NCI-H128 (cell line): ENCODE data around the gene ATP2C2.
"Not testable (repeated sequence)": the region's sequence is repeated elsewhere in the genome, so short reads cannot be mapped to it uniquely, and the experiment has no call there.

Experiments used
- DNase-seq: peaks from one replicate; lab custom pipeline; 2025; ENCODE audit not compliant: unreplicated experiment; lab: John Stamatoyannopoulos, UW

Gene ATP2C2

DNA sequence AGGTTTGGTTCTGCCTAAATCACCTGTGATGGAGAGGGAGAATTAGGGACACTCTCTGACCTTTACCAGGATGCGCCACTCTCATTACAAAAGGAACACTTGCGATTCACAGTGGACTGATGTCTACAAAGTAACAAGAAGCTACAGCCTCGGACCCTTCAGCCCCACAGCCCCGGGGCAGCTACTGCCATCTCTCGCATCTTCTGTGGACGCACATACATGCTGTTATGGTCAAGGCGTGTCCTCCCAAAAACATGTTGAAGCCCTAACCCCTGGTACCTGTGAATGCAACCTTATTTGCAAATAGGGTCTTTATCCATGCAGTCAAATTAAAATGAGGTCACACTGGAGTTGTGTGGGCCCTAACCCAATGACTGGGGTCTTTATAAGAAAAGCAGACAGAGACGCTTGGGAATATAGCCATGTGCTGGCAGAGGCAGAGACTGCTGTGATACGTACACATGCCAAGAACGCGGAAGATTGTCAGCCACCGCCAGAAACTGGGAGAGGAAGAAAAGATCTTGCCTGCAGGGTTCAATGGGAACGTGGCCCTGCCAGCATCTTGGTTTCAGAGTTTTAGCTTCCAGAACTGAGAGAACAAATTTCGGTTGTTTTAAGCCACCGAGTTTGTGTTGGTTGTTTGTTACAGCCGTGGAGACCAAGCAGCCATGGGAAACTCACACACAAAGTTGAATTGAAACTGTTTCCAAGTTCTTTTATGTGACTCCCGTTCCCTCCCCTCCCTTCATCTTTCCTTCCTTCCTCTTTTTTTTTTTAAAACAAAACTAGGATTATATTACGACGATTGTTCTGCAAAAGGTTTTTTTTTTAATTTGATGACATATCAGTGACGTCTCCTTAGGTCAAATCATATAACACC, 23.1 kb downstream of the ATP2C2 start:
- no peak for DNase-seq

DNA sequence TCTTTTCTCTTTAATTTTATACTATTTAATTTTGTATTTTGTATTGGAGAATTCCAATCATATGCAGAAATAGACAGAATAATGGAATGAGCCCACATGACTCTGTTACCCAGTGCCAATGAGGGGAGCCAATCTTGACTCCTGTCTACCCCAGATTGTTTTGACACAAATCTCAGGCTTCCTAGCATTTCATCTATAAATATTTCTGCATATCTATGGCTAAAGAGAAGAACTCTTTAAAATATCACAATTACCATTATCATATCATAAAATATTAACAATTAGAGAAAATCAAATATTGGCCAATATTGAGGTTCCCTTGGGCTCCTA, 23.7 kb downstream of the ATP2C2 start:
- no peak for DNase-seq

GRCh38 chr16:84396082-84396481, 27.7 kb downstream of the ATP2C2 start:
- not testable (repeated sequence) for DNase-seq

GRCh38 chr16:84396537-84397008, 28.2 kb downstream of the ATP2C2 start:
- DNase-seq: no peak

DNA sequence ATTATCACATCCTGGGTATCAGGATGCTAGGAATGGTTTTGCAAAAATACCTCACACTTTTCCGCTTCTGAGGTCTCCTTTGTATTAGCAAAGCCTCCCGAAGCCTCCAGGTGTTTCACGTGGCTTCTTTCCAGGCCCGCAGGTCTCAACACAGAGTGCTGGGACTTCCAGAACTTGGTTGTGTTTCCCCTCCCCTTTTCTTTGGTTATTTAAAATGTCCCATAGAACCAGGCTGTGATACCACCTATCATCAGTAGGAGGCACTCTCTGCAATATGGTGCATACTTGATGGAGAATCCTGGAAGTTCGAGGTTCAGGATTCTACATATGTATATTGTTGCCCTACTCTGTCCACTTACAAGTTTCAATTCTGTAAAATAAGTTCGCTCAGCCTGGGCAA, 28.8 kb downstream of the ATP2C2 start:
- no peak for DNase-seq

- DNase-seq: no peak
Measured at GRCh38 chr16:84398701-84399100, 30.4 kb downstream of the ATP2C2 start.

DNA sequence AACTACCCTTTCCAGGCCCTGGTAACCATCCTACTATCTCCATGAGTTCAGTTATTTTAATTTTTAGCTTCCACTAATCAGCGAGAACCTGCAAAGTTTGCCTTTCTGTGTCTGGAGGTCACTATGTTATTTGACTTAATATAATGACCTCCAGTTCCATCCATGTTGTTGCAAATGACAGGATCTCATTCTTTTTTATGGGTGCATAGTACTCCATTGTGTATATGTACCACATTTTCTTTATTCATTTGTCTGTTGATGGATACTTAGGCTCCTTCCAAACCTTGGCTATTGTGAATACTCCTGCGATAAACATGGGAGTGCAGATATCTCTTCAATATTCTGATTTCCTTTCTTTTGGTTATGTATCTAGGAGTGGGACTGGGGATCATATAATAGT, 31.6 kb downstream of the ATP2C2 start:
- not testable (repeated sequence) for DNase-seq

- DNase-seq: not testable (repeated sequence)
Measured at GRCh38 chr16:84403435-84403834, 35.1 kb downstream of the ATP2C2 start.

DNA sequence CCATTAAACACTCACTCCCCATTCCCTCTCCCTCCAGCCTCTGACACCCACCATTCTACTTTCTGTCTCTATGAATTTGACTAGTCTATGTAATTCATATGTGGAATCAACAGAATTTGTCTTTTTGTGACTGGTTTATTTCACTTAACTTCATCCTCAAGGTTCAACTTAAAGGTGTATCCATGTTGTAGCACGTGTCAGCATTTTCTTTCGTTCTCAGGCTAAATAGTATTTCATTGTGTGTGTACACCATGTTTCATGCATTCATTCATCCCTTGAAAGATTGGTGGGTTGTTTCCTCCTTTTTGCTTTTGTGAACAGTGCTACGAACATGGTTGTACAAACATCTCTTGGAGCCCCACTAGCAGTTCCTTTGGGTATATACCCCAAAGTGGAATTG, 36.0 kb downstream of the ATP2C2 start:
- DNase-seq: no peak

GRCh38 chr16:84404936-84405639, 36.8 kb downstream of the ATP2C2 start:
- no peak for DNase-seq

DNA sequence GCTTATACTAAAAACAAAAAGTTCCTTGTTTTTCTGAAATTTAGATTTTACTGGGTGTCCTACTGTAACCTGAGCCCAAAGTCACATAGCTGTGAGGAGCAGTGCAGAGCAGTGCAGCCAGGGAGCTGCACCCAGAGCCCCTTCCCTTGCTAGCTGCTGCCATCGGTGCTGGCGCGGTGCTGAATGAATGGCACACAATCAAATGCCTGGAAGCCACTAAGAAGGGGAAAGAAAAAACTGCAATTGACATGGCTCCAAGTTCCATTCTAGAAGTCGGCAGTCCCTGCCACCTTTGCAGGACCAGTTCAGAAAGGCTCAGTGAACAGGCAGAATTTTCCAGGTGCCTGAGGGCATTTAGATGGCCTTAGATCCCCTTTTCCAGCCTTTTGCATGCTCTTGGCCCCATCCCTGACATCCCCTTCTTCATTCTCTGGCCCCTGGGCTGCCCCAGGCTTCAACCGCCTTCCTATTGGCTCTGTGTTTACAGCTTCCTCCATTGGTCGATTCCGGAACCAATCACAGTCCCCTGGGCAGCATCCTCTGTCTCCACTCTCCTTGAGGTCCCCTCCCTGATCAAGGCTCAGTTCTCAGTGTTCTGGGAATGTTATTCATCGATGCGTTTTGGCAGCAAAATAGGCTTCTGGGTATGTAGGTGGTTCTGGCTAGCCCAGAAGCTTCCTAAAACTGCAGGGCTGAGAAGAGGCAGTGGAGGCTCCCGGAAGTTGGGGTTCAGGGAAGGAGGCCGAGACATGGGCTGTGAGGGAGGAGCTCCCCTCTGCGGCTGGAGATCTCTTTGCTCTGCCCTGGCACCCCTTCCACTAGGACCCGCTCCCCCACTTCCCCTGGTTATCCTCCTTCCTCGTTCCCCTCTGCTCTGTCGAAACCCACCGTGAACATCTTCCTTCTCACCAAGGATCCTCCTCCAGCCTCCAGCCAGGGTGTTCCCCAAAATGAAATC, 37.9 kb downstream of the ATP2C2 start:
- no peak for DNase-seq

- DNase-seq: no peak
Measured at GRCh38 chr16:84407588-84408313, 39.4 kb downstream of the ATP2C2 start.

DNA sequence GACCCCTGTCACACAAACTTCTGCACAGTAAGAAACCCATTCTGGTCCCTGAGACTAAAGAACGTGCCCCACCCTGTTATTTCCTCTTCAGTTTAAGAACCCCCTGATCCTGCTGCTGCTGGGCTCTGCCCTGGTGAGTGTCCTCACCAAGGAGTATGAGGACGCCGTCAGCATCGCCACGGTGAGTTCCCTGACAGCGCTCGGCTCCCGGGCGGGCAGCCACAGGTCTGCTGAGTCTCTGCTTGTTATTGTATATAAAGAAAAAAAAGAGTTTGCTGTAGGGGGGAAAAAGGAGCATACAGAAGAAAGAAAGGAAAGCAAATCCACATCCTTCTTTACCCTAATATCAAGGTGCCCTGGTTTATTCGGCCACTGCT, 40.0 kb downstream of the ATP2C2 start:
- no peak for DNase-seq

GRCh38 chr16:84408856-84409255, 40.5 kb downstream of the ATP2C2 start:
- DNase-seq: no peak

DNA sequence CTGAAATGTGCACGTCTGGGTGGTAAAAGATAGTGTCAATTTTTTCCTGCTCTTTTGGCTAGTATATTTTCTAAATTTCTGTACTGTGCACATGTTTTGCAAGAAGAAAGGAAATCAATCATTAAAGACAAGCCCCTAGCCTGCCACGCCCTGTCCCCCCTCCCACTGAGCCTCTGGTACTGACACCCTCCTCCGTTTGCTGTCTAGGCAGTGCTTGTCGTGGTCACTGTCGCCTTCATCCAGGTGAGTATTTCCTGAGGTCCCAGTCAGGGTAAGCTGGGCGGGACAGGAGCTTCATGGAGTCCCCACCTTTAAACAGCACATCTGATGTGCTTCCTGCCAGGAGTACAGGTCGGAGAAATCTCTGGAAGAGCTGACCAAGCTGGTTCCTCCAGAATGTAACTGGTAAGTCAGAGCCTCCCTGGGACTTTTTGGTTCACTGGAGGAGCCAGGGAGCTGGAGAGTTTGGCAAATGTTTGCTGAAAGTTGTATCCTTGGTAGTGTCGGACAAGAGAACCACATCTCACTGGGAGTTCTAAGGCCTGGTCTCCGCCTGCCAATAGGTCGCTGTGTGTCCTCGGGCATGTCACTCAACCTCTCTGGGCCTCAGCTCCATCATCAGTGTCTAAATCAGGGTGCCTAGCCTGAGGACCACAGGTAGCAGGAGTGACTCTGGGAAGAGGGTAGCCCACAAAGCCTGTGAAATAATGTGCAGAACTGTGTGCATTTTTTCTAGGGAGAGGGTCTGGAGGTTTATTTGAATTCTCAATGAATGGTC, 42.2 kb downstream of the ATP2C2 start:
- DNase-seq: no peak

DNA sequence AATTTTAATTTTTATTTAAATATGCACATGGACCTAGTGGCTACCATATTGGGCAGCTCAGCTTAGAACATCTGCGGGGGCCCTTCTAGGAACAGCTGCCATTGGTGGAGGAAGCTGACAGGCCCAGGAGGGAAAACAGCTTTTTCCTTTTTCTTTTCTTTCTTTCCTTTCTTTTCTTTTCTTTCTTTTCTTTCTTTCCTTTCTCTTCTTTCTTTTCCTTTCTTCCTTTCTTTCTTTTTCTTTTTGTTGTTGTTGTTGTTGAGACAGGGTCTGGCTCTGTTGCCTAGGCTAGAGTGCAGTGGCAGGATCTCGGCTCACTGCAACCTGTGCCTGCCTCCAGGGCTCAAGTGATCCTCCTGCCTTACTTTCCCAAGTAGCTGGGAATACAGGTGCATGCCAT, 43.4 kb downstream of the ATP2C2 start:
- DNase-seq: no peak

DNA sequence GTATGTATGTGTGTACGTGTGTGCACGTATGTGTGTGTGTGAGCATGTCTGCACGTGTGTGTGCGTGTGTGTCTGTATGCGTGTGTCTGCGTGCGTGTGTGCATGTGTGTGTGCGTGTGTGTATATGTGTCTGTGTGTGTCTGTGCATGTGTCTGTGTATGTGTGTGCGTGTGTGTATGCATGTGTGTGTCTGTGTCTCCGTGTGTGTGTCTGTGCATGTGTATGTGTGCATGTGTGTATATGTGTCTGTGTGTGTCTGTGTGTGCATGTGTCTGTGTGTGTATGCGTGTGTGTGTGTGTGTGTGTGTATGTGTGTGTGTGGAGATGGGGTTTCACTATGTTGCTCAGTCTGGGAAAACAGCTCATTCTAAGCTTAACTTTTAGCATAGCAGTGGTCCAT, 43.9 kb downstream of the ATP2C2 start:
- DNase-seq: no peak

- DNase-seq: no peak
Measured at GRCh38 chr16:84413244-84414004, 45.1 kb downstream of the ATP2C2 start.

GRCh38 chr16:84414789-84415326, 46.5 kb downstream of the ATP2C2 start:
- DNase-seq: no peak
